Natural killer cell treated with Interleukin-12 subunit alpha and Interleukin-12 subunit beta and Interleukin-15 and Interleukin-18, amount 100 ng/mL, for 72 hours (primary cell): ENCODE results near the gene SND1. TPM values are rescaled to one million over a fixed set of nuclear protein-coding genes. Genes with fewer than 3 reads are reported as not detected.
A peak's percentile ranks its signal among the peaks of the same experiment; 100 is the strongest.

ENCODE experiments used
- ATAC-seq, 2 donors: fragments of 150-1000 bp; cut with Tn5 transposase in 1 of 2; sonication (Bioruptor Pico), chemical (Tn5 transposase) in 1 of 2; 2 replicates each; pipeline ENCODE4 v1.10.0; 2021
- DNase-seq: peaks from one replicate; pipeline ENCODE4 v3.0.0; 2022; ENCODE audit warnings: low spot score
- H3K27ac Mint-ChIP-seq, 2 donors: 1 replicate in 1 of 2; 2 replicates in 1 of 2; pipeline ENCODE4 v1.8.0; 2022; ENCODE audit warnings: mixed read lengths in 2 of 2, mild to moderate bottlenecking in 1 of 2, moderate library complexity in 1 of 2
- H3K27me3 Mint-ChIP-seq, 2 donors: 1 replicate in 1 of 2; 2 replicates in 1 of 2; pipeline ENCODE4 v1.8.0; 2022; ENCODE audit warnings: mixed read lengths in 2 of 2
- H3K36me3 Mint-ChIP-seq: one replicate; pipeline ENCODE4 v1.8.0; 2022; ENCODE audit warnings: mixed read lengths
- H3K4me1 Mint-ChIP-seq, 2 donors: 1 replicate in 1 of 2; 2 replicates in 1 of 2; pipeline ENCODE4 v1.8.0; 2022; ENCODE audit warnings: low read depth in 2 of 2, mixed read lengths in 2 of 2, mild to moderate bottlenecking in 1 of 2
- H3K4me3 Mint-ChIP-seq: one replicate; pipeline ENCODE4 v1.8.0; 2022; ENCODE audit warnings: mixed read lengths
- H3K9me3 Mint-ChIP-seq: 2 replicates; pipeline ENCODE4 v1.8.0; 2022; ENCODE audit warnings: mixed read lengths
- total RNA-seq, 2 donors: library from RNA; stranded (reverse); gene quantifications; one replicate each; pipeline ENCODE4 v1.2.3, GENCODE V29; 2022

The SND1 gene
- total RNA-seq, 2 donors from 2014 or later = 311 to 347 TPM

- ATAC-seq = no peak
- H3K4me1 Mint-ChIP-seq = peaks cover 14 to 22% of the 10 kb centered on the region in 2 donors
Observed at GRCh38 chr7:127803626-127804025, 151.6 kb downstream of the SND1 start.

DNA sequence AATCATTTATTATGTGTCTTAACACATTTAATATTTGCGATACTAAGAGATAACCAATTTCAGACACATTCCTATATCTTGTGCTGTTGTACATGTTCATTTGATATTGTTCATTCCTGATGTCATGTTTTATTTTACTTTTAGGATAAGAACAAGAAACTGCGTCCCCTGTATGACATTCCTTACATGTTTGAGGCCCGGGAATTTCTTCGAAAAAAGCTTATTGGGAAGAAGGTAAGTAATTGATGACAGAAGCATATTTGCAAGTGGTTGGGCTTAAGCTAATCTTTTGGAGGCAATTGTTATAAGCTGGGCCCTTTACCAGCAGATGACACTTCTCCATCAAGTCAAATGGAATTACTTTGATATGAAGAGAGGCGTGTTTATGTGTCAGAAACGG, 155.3 kb downstream of the SND1 start:
- ATAC-seq (no peak), DNase-seq (no peak)
- no peak overlapping the region for H3K27ac Mint-ChIP-seq
- peaks cover 20 to 23% of the 10 kb centered on the region in 2 donors for H3K4me1 Mint-ChIP-seq
- H3K36me3 Mint-ChIP-seq = no peaks in the 10 kb centered on the region
- H3K4me3 Mint-ChIP-seq = no peak overlapping the region
- no peaks in the 10 kb centered on the region for H3K9me3 Mint-ChIP-seq
- no peaks in the 10 kb centered on the region for H3K27me3 Mint-ChIP-seq

More at GRCh38 chr7:127803626-127804025, 151.6 kb downstream of the SND1 start:
- H3K9me3 Mint-ChIP-seq = no peaks in the 10 kb centered on the region
- no peaks in the 10 kb centered on the region for H3K27me3 Mint-ChIP-seq
- H3K4me3 Mint-ChIP-seq = no peak overlapping the region
- no peaks in the 10 kb centered on the region for H3K36me3 Mint-ChIP-seq
- no peak overlapping the region for H3K27ac Mint-ChIP-seq
- DNase-seq = no peak

DNA sequence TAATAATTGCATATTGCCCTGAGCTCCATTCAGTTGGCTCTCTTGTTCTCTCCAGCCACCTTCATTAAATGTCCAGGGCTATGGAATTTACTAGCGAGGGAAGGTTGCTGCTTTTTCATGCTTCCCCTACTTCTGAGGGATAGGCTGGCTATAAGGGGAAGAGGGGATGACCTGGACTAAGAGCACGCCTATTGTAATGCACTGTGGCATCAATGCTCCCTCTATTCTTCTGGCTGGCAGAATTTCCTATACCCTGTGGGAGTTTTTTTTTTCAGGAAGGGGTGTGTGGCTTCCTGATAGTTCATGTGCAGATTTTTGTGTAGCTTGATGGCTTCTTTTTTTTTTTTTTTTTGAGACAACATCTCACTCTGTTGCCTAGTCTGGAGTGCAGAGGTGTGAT, 155.8 kb downstream of the SND1 start:
- Mint-ChIP-seq H3K4me3 (no peak overlapping the region), H3K9me3 (no peaks in the 10 kb centered on the region), H3K4me1 (peaks cover 22 to 23% of the 10 kb centered on the region in 2 donors), H3K27ac (no peak overlapping the region), H3K36me3 (peaks cover 1% of the 10 kb centered on the region), H3K27me3 (no peaks in the 10 kb centered on the region)
- ATAC-seq = no peak
- DNase-seq = no peak

DNA sequence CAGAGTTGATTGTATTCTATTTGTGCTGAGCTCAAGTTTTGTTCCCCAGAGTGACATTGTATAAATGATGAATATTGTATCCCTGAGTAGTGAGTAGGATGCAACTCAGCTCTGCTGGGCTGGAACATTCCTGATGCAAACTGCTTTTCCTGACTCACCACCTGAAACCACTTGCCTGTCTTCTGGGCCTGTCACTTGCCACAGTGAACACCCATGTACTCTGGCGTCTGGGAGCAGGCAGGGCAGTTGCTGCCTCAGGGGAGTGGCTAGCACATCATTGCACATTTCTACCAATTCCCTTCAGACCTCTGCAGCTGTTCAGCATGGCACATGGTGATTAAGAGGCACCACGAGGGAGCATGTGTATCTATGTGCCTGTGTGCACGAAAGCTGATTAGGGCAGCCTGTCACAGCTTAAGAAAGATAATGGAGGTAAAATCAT, 157.3 kb downstream of the SND1 start:
- no peak overlapping the region for H3K4me3 Mint-ChIP-seq
- no peaks in the 10 kb centered on the region for H3K9me3 Mint-ChIP-seq
- no peak for DNase-seq
- no peaks in the 10 kb centered on the region for H3K27me3 Mint-ChIP-seq
- peaks cover 6% of the 10 kb centered on the region for H3K36me3 Mint-ChIP-seq
- peaks cover 29 to 32% of the 10 kb centered on the region in 2 donors for H3K4me1 Mint-ChIP-seq
- no peak for ATAC-seq
- no peak overlapping the region for H3K27ac Mint-ChIP-seq

- H3K4me1 Mint-ChIP-seq = peaks cover 27 to 38% of the 10 kb centered on the region in 2 donors
- H3K27ac Mint-ChIP-seq = no peak overlapping the region
- H3K4me3 Mint-ChIP-seq = no peak overlapping the region
- DNase-seq (no peak), ATAC-seq (no peak)
- H3K36me3 Mint-ChIP-seq = peaks cover 6% of the 10 kb centered on the region
- no peaks in the 10 kb centered on the region for H3K27me3 Mint-ChIP-seq
- no peaks in the 10 kb centered on the region for H3K9me3 Mint-ChIP-seq
Observed at GRCh38 chr7:127810113-127810512, 158.1 kb downstream of the SND1 start.

DNA sequence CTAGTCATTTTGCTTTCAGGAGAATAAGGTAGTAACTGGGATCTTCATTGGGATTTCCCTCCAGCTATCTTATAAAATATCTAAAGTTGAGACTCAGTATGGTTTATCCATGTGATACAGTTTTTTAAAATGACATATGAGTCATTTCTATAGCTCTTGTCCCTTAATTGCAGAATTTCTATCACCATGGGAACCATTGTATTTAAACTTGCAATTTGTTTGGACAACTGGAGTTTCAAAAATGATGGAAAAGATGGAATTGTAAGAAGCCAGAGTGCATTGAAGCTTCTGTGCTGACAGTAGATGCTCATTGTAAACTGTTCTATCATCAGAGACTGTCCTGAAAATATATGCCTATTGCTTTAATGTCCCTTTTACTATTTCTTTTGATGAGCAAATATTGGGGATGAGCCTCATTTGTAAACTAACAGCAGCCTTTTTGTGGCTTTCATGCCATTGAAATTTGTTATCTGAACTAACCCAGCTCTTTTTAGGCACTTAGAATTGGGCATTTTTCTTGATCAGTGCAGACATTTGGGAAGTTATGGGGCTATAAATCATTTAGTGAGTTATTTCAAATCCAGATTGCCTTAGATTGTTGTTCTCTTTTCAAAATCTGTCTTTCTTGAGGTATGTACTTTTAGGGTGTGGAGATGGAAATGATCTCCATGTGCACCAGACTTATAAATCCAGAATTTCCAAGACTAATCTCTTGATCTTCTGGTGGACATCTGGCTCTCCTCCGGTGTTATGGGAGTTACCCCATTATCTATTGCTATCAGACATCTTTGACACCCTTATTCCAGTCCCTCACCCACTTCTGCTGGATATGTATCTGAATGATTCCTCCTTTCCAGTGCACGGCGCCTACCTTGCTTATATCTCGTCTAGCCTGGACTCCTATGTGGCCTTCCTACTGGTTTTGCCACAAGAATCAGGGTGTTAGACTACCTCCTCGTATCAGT, 159.0 kb downstream of the SND1 start:
- peaks cover 27 to 34% of the 10 kb centered on the region in 2 donors for H3K4me1 Mint-ChIP-seq
- H3K4me3 Mint-ChIP-seq = no peak overlapping the region
- no peaks in the 10 kb centered on the region for H3K9me3 Mint-ChIP-seq
- no peak for DNase-seq
- H3K27ac Mint-ChIP-seq = no peak overlapping the region
- H3K27me3 Mint-ChIP-seq = no peaks in the 10 kb centered on the region
- no peak for ATAC-seq
- H3K36me3 Mint-ChIP-seq = peaks cover 6% of the 10 kb centered on the region

- peaks cover 23 to 31% of the 10 kb centered on the region in 2 donors for H3K4me1 Mint-ChIP-seq
- no peak overlapping the region for H3K27ac Mint-ChIP-seq
- H3K36me3 Mint-ChIP-seq = peaks cover 6% of the 10 kb centered on the region
- H3K4me3 Mint-ChIP-seq = no peak overlapping the region
- DNase-seq (no peak), ATAC-seq (no peak)
- H3K9me3 Mint-ChIP-seq = no peaks in the 10 kb centered on the region
- H3K27me3 Mint-ChIP-seq = no peaks in the 10 kb centered on the region
Observed at GRCh38 chr7:127812540-127812939, 160.5 kb downstream of the SND1 start.

DNA sequence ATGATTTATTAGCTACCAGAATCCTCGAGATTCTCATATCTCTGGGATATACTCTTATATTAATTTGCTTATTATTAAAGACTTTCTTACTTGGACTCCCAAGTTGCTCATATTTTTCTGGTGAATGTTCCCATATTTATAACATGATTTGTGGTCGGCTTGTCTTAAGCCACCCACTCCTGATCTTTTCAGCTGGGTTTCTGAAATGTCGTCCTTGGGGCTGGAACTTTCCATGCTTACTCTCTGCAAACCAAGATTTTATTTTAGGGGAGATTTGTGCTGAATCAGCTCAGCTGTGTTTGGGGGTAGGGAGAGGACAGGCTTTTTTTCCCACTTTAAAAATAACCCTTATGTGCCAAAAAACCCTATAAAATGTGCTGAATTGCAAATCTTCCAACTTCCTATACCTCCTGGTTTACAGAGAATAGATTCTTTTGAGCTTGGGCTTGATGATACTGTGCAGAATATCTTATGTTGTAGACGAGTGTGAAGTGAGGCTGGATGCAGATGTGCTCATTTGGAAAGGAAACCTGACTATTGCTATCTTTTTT, 162.1 kb downstream of the SND1 start:
- Mint-ChIP-seq H3K27me3 (no peaks in the 10 kb centered on the region), H3K27ac (no peak overlapping the region), H3K36me3 (peaks cover 6% of the 10 kb centered on the region), H3K4me1 (peaks cover 34 to 42% of the 10 kb centered on the region in 2 donors), H3K4me3 (no peak overlapping the region), H3K9me3 (no peaks in the 10 kb centered on the region)
- no peak for DNase-seq
- ATAC-seq = no peak

DNA sequence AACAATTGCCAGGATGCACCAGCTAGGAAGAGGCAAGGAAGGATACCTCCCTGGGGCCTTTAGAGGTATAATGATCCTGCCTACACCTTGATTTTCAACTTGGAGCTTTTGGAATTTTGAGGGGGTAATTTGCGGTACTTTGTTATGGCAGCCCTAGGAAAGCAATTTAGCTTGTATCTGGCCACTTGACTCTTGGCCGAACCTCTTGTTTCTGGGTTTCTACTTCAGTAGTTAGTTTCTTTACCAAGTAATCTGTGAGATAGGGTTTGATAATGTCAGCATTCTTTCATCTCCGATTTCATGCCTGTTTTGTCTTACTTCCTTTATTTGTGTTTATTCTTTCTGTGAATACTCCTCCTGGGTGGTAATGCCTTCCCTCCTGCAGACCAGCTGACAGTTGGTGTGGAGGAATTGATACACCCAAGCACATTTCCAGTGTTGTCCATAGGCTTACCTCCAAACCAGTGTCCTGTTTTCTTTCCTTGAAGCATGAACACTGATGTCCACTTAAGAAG, 163.7 kb downstream of the SND1 start:
- no peaks in the 10 kb centered on the region for H3K27me3 Mint-ChIP-seq
- no peaks in the 10 kb centered on the region for H3K9me3 Mint-ChIP-seq
- ATAC-seq = no peak
- H3K36me3 Mint-ChIP-seq = peaks cover 6% of the 10 kb centered on the region
- no peak for DNase-seq
- H3K27ac Mint-ChIP-seq = no peak overlapping the region
- peaks cover 40 to 51% of the 10 kb centered on the region in 2 donors for H3K4me1 Mint-ChIP-seq
- no peak overlapping the region for H3K4me3 Mint-ChIP-seq

GRCh38 chr7:127816354-127817190, 164.6 kb downstream of the SND1 start:
- DNase-seq (no peak), ATAC-seq (no peak)
- Mint-ChIP-seq H3K4me1 (peaks cover 47 to 51% of the 10 kb centered on the region in 2 donors), H3K9me3 (no peaks in the 10 kb centered on the region), H3K27me3 (no peaks in the 10 kb centered on the region), H3K27ac (no peak overlapping the region), H3K4me3 (no peak overlapping the region), H3K36me3 (peaks cover 6% of the 10 kb centered on the region)

DNA sequence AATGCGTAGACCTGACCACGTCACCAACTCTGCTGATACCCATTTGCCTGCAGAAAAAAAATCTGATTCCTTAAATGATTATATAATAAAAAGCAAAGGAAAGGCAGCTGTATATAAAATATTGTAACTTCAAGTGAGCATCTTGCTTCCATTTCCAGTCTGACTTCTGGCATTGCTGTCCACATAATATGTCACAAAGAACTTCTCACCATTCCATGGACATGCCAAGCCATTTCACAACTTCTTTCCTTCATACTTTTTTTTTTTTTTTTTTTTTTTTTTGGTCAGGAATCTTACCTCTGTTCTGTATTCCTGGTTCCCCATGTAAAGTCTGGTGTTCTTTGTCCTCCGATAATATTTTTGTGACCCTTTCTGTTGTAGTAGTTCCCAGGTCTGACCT, 165.5 kb downstream of the SND1 start:
- Mint-ChIP-seq H3K4me3 (no peak overlapping the region), H3K27me3 (no peaks in the 10 kb centered on the region), H3K36me3 (peaks cover 6% of the 10 kb centered on the region), H3K9me3 (no peaks in the 10 kb centered on the region), H3K27ac (no peak overlapping the region), H3K4me1 (peaks cover 45 to 47% of the 10 kb centered on the region in 2 donors)
- no peak for DNase-seq
- ATAC-seq = no peak

DNA sequence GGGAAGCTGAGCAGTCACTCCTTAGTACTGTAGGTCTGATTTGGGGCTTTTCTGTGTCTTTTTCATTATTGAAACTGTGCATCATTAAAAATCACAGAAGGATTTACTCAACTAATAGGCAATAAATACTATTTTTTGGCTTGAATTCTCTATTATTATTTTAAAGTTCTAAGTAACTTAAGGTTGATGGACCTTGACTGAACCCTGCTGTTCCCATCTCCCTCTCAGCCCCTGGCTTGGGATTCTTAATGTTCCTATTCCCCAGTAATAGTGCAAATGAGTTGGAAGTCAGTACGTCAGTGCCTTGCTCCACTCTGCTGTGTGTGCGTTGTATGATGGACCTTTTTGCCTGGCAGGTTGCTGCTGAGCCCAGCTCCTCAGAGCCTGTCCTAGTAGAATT, 166.3 kb downstream of the SND1 start:
- Mint-ChIP-seq H3K4me3 (no peak overlapping the region), H3K4me1 (peaks cover 43 to 51% of the 10 kb centered on the region in 2 donors)
- ATAC-seq = no peak

GRCh38 chr7:127819975-127820731, 168.2 kb downstream of the SND1 start:
- DNase-seq = no peak
- Mint-ChIP-seq H3K27me3 (no peaks in the 10 kb centered on the region), H3K4me1 (peaks cover 35 to 46% of the 10 kb centered on the region in 2 donors), H3K27ac (peak overlapping the region in 1 of 2 donors; percentile 25), H3K9me3 (no peaks in the 10 kb centered on the region), H3K4me3 (peak overlapping the region; percentile 1), H3K36me3 (no peaks in the 10 kb centered on the region)
- no peak for ATAC-seq

More for the DNA sequence above, 166.3 kb downstream of the SND1 start:
- Mint-ChIP-seq H3K9me3 (no peaks in the 10 kb centered on the region), H3K27me3 (no peaks in the 10 kb centered on the region), H3K27ac (no peak overlapping the region), H3K36me3 (peaks cover under 1% of the 10 kb centered on the region)
- no peak for DNase-seq
